ENCODE measurements around the gene YPEL5. TPM values are rescaled to one million over a fixed set of nuclear protein-coding genes. Genes with fewer than 3 reads are reported as not detected.

Gene YPEL5
- total RNA-seq, 1 donor from 2014 or later, result 133 TPM

DNA sequence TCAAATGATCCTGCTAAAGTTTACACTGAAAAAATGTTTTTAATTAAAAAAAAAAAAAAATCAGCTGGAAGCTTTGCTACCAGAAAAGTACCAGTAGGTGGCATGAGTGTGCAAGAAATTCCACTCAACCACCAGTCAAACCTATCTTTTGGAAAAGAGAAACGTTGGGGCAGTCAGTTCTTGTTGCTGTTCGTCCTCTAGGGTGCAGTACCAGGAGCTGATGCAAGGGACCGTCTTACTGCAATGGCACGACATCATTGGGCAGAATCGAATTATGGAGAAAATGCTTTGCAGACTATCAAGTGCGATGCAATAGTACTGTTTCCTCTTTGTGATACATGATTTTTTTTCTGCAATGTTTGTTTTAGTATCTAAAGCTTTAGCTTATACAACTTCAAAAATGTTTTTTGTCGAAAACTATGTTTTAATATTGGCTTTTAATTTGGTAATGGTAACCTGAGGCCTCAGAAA, 18.3 kb downstream of the YPEL5 start:
- DNase-seq (ENCODE audit: low spot score), result peak; percentile 69

DNA sequence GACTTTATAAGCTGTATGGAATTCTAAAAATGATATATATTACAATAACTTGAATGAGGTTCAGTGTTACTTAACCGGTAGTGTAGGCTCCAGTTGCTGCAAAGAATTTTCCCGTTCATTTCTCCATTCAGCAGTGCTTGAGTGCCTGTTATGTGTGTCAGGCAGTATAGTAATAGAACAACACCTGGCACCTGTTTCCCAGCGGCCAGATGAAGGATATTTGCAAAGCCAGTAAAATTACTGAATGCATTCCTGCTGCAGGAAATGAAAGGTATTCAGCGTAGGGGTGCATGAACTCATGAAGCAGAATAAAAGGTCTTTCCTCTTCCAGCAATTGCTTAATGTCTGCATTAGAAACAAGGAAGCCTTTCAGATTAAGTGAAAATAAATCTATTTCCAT, 18.8 kb downstream of the YPEL5 start:
- DNase-seq (ENCODE audit: low spot score), result no peak

DNA sequence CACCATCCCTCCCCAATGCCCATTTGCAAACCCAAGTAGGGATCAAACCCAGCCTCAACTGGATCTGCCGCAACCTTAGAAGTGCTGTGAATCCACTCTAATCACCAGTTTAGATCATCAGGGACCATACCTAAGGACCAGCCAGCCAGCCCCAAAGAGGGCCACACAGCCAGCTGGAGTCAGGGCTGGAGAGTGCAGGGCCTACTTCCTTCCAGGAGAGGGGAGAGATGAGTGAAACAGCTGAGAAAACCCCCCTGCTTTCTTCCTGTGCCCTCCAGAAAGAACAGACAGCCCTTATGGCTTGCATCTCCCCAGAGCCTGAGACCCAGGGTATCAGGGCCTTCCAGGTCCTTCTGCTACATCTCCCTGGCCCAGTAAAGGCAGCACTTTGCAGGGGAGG, 25.8 kb downstream of the YPEL5 start:
- DNase-seq (ENCODE audit: low spot score), result no peak

DNA sequence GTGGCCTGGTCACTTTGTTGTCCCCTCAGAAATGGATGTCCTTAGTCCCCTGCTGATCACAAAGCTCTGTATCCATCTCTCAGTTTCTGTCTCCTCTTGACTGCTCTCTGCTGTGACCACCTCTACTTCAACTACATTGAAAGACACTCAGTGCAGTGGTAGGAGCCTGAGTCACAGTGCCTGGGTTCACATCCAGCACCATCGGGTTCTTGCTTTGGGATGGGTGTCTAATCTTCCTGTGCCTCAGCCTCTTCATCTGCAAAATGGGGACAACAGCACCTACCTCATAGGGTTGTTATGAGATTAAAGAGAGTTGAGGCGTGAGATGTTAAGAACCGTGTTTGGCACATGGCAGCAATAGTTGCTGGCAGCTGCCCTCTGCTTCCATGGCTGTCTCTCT, 30.6 kb downstream of the YPEL5 start:
- no peak for DNase-seq (ENCODE audit: low spot score)

DNA sequence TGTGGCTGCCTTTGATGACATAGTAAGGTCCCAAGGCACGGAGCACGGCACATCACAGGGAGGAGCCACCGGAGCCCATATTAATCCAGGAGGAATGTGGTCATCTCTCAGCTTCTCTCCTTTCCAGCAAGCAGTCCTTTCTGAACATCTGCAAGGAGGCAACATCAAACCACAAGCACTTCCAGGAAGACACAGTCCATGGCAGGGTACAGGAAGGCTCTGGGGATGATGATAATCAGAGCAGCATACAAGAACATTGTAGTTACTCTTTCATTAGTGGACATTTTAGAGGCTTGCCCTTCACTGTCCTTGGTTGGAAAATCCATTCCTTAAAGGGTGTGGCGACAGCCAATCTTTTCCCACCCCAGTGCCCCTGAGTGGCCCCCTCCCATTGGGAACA, 31.1 kb downstream of the YPEL5 start:
- DNase-seq (ENCODE audit: low spot score), result no peak

DNA sequence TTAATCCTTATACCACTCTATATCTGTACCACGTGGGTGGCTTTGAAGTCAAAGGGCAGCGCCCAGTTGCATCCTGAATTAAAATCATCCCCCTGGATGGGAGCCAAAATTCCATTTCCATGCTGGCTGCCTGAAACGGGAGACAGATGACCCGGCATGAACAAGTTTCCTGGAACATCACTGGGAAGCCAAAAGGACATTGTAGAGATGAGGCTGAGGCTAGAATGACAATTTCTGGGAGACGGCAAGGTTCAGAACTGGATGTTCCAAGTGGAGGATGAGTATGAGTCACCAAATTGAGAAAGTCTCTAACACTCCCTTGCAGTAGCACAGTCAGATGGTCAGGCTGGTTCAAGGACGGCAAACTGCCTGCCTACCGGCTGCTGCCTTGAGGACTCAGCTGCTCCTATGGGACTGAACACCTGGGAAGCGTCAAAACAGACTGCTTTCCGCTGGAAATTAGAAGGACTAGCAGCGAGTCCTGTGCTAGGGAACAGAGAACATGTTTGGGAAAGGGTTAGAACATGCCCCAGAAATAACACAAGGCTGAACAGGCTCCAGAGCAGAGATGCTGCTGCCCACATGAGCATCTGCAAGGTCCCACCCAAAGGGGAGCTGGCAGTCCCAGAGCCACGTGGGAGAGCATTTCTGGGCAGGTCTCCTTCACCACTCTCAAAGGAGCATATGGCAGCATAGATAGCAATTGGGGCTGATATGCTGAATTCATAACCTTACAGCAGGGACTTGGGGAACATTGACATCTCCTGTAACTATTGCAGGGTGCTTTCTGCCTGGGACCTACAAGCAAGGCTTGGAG, 32.0 kb downstream of the YPEL5 start:
- peak; percentile 20 for DNase-seq (ENCODE audit: low spot score)

DNA sequence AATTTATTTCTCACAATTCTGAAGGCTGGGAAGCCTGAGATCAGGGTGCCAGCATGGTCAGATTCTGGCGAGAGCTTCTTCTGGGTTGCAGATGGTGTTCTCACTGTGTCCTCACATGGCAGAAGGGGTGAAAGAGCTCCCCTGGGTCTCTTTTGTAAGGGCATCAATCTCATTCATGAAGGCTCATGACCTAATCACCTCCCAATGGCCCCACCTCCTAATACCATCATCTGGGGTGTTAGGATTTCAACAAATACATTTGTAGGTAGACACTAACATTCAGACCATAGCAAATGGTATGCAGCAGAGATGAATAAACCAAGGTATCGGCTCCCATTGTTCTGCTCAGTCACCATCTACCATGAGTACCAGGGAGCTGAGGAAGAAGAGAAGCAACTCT, 32.7 kb downstream of the YPEL5 start:
- DNase-seq (ENCODE audit: low spot score), result no peak

DNA sequence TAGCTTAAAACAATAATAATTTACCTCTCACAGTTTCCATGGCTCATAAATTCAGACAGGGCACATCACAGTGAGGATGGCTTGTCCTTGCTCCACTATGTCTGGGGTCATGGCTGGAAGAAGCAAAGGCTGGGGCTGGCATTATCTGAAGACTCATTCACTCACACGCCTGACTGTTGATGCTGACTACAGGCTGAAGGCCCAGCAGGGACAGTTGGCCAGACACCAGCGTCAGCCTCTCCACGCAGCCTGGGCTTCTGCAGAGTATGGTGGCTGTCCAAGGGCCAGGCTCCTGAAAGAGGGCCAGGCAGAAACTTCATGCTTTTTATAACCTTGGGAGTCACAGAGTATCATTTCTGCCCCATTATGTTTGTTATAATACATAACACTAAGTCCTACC, 33.4 kb downstream of the YPEL5 start:
- no peak for DNase-seq (ENCODE audit: low spot score)

DNA sequence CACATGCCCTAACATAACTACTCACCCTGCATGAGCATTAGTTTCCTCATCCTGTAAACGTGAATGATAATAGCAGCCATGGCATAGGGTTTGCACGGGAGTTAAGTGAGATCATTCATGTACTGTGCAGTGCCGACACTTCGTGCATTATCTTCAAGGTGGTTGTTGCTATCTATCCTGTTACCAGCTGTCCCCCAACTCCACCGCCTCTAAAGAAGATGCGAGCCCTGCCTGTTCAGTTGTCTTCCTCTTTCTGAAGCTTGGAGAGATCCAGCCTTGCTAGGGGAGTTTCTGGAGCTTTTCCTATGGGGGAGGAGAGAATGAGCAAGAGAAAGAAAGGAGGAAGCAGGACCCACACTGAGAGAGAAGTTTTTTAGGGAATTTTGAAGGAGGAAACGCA, 34.4 kb downstream of the YPEL5 start:
- DNase-seq (ENCODE audit: low spot score), result no peak

DNA sequence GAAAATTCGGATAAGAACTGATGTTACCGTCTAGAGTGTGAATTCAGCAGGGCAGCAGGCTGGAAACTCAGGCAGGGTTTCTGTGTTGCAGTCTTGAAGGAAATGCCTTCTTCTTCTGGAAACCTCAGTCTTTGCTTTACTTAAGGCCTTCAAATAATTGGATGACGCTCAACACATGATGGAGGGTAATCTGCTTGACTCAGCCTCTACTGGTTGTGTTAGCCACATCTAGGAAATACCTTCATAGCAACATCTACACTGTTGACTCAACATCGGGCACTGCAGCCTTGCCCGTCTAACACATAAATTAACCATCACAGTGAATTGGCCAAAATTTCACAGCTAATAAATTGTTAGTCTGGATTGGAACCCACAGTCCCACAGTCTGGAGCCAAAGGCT, 37.2 kb downstream of the YPEL5 start:
- DNase-seq (ENCODE audit: low spot score), result no peak

DNA sequence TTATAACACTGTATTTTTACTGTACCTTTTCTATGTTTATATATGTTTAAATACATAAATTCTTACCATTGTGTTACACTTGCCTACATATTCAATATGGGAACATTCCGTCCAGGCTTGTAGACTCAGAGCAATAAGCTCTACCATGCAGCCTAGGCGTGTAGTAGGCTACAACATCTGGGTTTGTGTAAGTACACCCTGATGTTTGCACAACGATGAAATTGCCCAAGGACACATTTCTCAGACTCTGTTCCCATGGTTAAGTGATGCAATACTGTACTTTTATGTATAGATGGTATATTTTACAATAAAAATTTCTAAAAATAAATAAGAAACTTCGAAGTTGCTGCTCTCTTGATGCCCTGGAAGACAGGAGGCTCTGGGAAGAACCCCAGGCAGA, 38.4 kb downstream of the YPEL5 start:
- no peak for DNase-seq (ENCODE audit: low spot score)

DNA sequence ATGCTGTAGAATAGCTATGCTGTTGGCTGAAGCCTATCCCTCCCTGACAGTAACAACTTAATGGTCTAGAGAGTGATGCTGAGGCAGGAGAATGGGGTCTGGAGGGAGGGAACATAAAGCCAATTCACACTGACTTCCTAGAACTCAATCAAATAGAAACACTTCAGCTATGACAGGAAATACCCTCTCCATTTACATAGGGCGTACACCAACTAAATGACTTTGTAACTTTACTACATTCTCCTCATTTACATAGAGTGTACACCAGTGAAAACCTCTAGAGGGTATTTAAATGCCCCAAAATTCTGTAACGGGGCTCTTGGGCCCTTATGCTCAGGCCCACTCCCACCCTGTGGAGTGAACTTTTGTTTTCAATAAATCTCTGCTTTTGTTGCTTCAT, 41.5 kb downstream of the YPEL5 start:
- DNase-seq (ENCODE audit: low spot score), result no peak

DNA sequence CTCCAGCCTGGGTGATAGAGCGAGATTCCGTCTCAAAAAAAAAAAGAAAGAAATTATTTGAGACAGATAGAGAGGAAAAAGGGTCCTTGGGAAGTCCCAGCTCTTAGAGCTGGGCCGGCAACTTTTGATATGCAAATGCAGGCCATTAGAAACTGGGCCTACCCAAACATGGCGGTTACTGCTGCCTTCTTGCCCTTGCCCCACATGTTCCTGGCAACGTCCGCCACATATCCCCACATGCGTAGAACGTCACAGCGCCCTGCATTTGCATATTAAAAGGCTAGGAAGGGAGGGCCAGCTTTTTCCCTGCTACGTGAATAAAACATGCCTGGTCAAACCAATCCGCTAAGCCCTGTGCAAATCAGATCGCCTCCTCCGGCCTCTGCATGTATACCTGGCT, 43.8 kb downstream of the YPEL5 start:
- no peak for DNase-seq (ENCODE audit: low spot score)

DNA sequence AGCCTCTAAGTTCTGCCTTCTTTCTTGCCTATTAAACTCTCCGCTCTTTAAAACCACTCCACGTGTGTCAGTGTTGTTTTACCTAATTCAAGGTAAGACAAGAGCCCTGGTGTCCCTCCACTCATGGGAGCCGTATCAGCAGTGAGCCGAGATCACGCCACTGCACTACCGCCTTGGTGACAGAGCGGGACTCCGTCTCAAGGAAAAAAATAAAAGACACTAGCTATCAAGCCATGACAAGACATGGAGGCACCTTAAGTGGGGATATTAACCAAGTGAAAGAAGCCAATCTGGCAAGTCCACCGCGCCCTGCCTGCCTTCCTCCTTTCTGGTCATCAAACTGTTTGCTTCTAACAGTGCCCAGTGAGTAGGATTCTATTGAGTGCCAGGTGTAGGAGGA, 44.3 kb downstream of the YPEL5 start:
- no peak for DNase-seq (ENCODE audit: low spot score)

DNA sequence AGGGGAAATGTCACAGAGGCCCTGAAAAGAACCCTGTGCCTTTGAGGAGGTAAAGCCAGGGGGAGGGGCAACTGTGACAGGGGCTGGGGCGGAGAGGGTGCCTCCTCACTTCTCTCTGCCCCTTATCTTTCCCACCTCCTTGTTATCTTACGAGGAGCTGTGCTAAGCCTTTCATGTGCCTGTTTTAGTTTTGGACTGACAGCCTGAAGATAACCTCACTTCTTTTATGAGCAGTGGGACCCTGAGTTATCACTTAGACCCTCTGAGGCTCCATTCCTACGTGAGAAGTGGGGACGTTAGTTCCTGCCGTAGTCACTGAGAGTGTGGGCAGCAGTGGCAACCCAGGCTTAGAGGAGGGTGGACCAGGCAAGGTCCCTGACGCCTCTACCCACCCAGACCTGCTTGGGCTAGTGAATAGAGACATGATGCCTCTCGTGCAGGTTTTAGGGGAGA, 45.0 kb downstream of the YPEL5 start:
- DNase-seq (ENCODE audit: low spot score), result no peak

DNA sequence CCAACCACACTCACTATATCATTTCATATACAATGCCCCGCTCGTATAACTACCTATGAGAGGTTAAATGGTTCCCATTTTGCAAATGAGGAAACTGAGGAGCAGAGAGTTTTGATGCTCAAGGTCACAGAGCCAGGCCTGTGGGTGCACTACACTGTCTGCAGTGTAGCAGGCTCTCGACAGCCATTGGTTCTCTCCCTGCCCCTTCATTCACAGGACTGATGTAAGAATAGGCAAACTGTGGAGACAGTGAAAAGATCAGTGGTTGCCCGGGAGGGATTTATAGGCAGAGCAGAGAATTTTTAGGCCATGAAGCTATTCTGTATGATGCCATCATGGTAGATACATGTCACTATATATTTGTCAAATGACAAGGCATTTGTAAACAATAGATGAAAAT, 45.5 kb downstream of the YPEL5 start:
- no peak for DNase-seq (ENCODE audit: low spot score)

DNA sequence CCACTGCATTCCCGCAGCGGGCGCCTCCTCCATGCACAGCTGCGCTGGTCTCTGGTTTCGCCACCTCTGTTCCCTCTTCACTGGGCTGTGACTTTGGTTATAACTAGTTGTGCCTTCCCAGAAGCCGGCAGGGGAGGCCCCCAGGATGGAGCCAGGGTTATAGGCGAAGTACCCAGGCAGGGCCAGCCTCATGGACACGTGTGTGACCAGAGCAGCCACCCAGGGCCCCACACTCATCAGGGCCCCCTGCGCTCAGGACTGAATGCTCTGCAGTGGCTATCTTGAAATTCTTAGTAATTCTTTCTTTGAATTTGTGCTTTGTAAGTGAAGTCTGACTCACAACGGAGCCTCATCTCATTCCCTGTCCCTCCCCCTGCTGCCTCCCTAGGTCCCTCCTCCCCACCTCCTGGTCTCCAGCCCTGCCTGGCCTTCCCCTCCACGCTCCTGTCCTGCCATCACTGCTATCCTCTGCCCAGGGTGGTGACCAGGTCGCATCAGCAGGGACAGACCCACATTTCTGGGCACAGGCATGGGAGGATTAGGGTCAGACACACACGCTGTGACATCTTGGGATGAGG, 46.4 kb downstream of the YPEL5 start:
- no peak for DNase-seq (ENCODE audit: low spot score)

DNA sequence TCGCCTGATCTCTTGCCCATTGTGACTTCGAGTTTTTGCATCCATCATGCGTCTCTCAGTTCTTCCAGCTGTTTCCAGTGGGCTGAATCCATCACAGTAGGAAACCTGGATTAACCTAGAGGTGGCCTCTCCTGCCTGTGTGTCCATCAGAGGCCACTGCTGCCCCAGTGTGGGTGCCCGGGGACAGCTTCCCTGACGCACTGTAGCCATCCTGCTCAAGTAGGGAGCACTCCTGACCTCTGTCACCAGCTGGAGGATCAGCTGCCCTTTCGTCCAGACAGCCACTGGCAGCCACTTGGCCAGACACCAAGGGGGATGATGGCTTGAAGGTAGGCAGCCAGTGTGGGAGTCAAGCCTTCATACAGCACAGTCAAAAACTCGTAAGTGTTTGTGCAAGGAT, 47.6 kb downstream of the YPEL5 start:
- no peak for DNase-seq (ENCODE audit: low spot score)

DNA sequence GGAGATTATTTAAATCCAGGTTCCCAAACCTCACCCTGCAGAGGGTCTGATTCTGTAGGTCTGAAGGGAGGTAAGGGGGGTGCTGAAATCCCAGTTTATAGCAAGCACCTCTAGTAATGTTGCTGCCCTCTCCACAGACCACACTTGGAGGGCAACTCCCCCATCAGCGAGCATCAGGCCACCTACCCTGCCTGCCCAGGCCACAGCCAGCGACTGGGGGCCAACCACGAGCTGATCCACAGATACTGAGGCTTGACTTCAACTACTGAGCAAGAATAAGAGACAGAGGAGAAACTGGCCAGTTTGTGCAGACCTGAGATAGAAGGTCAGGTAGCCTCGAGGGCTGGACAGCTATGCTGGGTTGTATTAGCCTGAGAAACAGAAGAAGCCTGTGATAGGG, 48.2 kb downstream of the YPEL5 start:
- DNase-seq (ENCODE audit: low spot score), result no peak

DNA sequence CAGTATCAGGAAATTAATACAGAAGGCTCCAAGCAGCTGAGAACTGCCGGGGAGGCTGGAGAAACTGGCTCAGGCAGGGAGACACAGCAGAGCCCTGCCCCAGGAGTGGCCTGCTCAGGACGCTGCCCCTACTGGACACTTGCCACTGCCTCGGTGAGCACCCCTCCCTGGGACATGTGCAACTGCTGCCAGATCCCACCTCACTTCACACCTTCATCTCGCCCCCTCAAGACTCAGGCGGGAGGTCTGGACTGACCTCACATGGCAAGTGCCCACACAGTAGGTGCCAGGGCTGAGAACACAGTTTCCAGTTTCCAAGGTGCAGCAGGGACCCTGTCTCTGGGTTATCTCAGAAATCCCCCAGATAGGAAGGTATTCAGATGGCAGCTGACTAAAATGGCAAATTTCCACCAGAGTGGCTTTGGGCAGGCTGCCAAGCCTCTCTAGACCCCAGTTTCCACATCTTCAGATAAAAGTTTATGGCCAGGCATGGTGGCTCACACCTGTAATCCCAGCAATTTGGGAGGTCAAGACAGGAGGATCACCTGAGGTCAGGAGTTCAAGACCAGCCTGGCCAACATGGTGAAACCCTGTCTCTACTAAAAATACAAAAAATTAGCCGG, 50.9 kb downstream of the YPEL5 start:
- DNase-seq (ENCODE audit: low spot score), result no peak

DNA sequence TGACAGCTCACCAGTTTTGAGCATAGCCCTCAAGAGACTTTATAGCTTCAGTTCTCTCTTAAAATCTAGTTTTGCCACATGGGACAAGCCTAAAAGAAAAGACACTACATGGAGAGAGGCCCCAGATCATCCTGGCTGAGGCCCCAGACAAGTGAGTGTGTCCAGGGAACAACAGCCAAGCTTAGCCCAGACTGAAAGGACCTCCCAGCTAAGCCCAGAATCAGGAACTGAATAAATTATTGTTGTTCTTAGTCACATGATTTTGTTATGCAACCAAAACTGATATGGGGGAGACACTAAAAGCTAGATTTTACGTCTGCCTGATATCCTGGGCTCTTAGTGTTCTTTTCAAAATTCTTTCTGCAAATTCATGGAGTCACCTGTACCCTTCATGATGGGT, 55.2 kb downstream of the YPEL5 start:
- DNase-seq (ENCODE audit: low spot score), result peak; percentile 32

DNA sequence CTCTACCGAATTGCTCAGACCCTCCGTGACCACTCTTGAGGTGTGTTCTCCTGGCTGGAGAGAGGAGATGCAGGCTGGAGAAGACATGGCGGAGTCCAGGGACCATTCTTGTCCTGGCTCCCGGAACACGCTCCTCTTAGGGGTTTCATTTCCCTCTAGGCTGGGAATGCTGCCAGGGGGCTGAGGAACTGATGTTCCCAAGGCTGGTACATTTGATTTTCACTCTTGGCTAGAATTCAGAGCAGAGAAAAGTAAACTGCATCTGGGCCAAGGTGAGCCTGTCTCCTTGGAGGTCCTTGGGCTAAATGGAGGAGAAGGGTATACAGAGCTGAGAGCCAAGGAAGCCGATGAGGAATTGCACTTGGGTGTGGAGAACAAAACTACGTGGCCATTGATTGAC, 56.3 kb downstream of the YPEL5 start:
- no peak for DNase-seq (ENCODE audit: low spot score)

DNA sequence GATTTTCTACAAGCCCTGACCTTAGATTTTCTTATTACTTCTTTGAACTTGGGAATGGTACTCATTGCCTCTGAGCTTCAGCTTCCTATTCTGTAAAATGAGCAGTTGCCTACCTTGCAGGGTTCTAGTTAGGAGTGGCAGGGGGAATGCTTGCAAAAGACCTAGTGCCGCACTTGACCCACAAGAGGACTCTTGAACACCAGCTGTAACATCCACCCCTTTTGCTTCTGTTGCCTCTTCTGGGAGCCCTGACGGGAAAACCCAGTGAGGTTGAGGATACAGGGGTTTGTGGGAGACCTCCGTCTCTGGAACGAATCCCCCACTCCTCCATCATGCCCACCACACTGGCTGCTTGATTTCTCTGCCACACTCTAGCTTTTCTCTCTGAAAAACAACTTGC, 57.5 kb downstream of the YPEL5 start:
- DNase-seq (ENCODE audit: low spot score), result no peak

Measured in mucosa of gallbladder (tissue), 1 donor.